MM.1S (cell line): ENCODE measurements around the gene SNF8.

Experiments
- EZH2 ChIP-seq: fragments of 300-600 bp; sonication (generic); optimal IDR thresholded peaks from 2 replicates; pipeline ENCODE3; 2017; ENCODE audit warnings: low read depth, mild to moderate bottlenecking, antibody characterized with exemption, low read length, mixed read lengths
- EZH2phosphoT487 ChIP-seq: fragments of 300-600 bp; sonication (generic); IDR thresholded peaks from 2 replicates; pipeline ENCODE4 v1.6.1; 2018; ENCODE audit warnings: antibody characterized with exemption, low read length
- TF ChIP-seq, protein P1 (sequence below): fragments of 300-600 bp; sonication (generic); IDR thresholded peaks from 2 replicates; pipeline ENCODE4 v1.5.1; 2016; ENCODE audit warnings: antibody characterized with exemption, low read length, mixed read lengths

- TF ChIP-seq, protein P1, sequence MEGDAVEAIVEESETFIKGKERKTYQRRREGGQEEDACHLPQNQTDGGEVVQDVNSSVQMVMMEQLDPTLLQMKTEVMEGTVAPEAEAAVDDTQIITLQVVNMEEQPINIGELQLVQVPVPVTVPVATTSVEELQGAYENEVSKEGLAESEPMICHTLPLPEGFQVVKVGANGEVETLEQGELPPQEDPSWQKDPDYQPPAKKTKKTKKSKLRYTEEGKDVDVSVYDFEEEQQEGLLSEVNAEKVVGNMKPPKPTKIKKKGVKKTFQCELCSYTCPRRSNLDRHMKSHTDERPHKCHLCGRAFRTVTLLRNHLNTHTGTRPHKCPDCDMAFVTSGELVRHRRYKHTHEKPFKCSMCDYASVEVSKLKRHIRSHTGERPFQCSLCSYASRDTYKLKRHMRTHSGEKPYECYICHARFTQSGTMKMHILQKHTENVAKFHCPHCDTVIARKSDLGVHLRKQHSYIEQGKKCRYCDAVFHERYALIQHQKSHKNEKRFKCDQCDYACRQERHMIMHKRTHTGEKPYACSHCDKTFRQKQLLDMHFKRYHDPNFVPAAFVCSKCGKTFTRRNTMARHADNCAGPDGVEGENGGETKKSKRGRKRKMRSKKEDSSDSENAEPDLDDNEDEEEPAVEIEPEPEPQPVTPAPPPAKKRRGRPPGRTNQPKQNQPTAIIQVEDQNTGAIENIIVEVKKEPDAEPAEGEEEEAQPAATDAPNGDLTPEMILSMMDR = no peak
- TF ChIP-seq EZH2 (no peak), EZH2phosphoT487 (no peak)
Observed at GRCh38 chr17:48892940-48893645, 51.5 kb downstream of the SNF8 start.
